Activated CD4-positive, alpha-beta T cell treated with anti-CD3 and anti-CD28 coated beads, Interleukin-2, Interleukin-6, amounts not matched to agents 100 ng/mL and 50 ng/mL, durations not matched to agents 16 hours and 8 hours (primary cell): Measurements from ENCODE around the gene CHMP1A.
"Not testable (repeated sequence)": the region's sequence is repeated elsewhere in the genome, so short reads cannot be mapped to it uniquely, and the experiment has no call there.

Experiments used
- DNase-seq: peaks from one replicate; pipeline ENCODE4 v3.0.0-alpha.2; 2020

CHMP1A gene

DNA sequence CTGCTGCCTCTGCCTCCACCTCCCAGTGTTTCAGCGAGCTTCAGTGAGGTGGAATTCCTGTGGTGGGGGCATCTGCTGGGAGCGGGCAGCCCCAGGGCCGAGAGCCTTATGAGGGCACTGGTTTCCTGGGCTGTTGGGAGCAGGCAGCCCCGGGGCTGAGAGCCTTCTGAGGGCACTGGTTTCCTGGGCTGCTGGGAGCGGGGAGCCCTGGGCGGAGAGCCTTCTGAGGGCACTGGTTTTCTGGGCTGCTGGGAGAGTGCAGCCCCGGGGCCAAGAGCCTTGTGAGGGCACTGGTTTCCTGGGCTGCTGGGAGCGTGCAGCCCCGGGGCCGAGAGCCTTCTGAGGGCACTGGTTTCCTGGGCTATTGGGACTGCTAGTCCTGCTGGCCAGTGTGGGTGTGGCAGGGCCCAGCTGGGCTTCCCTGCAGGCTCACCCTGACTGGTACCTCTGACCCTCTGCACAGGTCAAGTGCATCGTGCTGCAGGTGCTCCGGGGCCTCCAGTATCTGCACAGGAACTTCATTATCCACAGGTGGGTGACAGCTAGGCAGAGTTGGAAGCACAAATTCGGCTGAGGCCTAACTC lies 34.6 kb upstream of the CHMP1A start:
- no peak for DNase-seq

- no peak for DNase-seq
Observed at GRCh38 chr16:89691231-89691985, 33.9 kb upstream of the CHMP1A start.

- DNase-seq = no peak
Observed at GRCh38 chr16:89690392-89690901, 32.9 kb upstream of the CHMP1A start.

DNA sequence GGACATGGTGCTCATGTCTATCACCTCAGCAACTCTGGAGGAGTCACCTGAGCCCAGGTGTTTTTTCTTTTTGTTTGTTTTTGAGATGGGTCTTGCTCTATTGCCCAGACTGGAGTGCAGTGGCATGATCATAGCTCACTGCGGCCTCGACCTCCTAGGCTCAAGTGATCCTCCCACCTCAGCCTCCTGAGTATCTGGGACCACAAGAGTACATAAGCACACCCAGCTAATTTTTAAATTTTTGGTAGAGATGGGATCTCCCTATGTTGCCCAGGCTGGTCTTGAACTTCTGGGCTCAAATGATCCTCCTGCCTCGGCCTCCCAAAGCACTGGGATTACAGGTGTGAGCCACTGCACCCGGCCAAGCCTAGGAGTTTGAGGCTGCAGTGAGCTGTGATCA lies 32.1 kb upstream of the CHMP1A start:
- DNase-seq = not testable (repeated sequence)

GRCh38 chr16:89689142-89689541 lies 31.6 kb upstream of the CHMP1A start:
- no peak for DNase-seq

GRCh38 chr16:89688395-89688794 lies 30.9 kb upstream of the CHMP1A start:
- no peak for DNase-seq

DNA sequence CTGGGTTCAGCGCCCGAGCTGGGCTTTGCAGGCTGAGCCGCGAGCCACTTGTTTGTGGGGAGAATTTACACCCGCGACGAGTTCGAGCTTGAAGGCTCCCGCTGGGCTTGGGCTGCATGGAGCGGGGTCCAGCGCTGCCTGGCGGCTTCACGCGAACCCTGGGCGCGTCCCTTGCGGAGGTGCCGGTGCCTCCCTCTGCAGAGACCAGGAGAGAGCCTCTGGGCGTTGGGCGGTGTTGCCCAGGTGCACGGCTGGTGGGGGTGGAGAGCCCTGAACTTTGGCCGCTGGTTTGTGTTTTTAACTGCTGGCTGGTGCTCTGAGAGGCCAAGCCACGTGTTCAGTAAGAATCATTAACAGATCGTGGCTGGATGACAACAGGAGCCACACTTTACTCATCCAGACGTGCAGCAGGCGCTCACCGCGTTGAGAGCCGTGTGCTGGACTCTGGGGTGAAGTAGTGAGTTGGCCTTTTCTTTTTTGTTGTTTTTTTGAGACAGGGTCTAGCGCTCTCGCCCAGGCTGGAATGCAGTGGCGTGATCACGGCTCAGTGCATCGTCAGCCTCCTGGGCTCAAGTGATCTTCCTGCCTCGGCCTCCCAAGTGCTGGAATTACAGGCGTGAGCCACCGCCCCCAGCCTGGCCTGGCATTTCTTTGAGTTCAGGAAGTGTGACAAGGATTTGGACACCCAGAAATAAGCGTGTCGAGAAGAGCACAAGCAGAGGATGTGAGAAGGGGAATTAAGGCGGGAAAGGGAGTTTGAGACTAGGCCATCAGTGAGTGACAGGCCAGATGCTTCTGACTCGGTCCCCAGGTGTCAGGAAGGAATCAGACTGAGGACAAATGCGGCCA lies 29.8 kb upstream of the CHMP1A start:
- peak; percentile 25 for DNase-seq

DNA sequence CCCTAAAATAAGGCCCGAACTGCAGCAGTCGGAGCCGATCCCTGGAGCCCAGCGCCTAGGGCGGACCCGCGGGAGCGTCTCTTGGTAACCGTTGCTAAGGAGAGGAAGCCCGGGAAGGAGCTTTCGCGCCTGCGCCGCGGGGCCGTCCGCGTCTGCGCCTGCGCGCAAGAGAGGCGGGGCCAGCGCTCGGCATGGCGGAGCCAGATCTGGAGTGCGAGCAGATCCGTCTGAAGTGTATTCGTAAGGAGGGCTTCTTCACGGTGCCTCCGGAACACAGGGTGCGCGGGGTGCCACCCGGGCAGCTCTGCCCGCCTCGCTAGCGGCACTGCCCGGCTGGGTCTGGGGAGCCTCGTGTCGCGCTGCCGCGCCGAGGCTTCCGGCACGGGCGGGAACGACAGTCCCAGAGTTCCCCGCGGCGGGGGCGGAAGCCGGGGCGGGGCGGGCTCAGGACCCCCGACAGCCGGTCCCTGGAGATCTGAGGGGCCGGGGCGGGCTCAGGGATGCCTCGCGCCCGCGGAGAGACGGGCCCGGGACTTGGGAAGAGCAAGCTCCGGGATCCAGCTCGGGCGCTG lies 29.1 kb upstream of the CHMP1A start, which contains the start of gene CDK10:
Gene CDK10 (plus strand): TSS at position 170 of the 572 bp plus-strand sequence. CDS start 22 bp downstream, at position 192.
- peak; percentile 94 for DNase-seq

- no peak for DNase-seq
Observed at GRCh38 chr16:89685916-89686315, 28.4 kb upstream of the CHMP1A start.

DNA sequence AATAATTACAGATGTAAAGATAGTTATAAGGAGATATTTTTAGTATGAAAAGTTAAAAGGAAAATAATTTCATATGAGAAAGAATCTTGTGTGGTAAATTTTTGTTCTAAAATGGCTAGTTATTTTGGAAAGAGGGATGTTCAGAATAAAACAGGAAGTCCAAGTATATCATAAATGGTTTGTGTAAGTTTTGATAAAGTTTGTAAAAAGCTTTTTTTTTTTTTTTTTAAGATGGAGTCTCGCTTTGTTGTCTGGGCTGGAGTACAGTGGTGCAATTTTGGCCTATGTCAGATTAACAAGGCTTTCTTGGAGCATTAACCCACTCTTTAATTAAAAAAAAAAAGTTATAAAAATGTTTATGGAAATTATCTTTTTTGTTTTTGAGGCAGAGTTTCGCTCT lies 20.8 kb upstream of the CHMP1A start:
- no peak for DNase-seq

DNA sequence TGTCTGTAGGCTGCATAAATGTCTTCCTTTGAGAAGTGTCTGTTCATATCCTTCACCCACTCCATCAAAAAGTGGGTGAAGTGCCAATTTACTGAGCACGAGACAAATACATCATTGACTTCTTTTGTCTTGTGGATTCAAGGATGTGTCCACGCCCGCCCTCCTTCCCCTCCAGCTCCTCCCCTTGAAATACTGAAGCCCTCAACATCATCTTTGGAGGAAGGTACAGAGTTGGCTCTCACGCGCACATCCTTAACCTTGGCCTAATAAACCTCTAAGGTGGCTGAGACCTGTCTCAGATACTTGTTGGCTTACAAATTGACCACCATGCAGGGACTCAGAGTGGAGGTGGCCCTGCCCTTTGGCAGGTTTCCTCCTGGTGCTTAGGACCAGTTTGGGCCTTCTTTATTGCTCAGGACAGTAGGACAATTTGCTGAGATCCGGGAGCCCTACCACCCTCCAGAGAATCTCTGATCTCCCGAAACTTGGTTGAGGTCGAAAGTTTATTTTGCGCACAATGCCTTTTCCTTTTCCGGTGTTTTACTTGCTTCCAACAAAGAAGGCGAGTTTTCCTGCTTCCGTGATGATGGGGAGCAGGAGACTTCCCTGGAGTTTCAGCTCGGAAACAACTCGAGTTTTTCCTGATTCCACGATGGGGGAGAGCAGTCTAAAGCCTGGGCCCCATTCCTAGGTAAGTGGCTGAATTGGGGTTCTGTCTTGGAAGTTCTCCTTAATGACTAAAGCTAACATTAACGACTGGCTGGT lies 14.9 kb upstream of the CHMP1A start:
- no peak for DNase-seq

DNA sequence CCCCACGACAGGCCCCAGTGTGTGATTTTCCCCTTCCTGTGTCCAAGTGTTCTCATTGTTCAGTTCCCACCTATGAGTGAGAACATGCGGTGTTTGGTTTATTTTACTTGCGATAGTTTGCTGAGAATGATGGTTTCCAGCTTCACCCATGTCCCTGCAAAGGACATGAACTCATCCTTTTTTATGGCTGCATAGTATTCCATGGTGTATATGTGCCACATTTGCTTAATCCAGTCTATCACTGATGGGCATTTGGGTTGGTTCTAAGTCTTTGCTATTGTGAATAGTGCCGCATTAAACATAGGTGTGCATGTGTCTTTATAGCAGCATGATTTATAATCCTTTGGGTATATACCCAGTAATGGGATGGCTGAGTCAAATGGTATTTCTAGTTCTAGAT lies 14.1 kb upstream of the CHMP1A start:
- DNase-seq = not testable (repeated sequence)

- no peak for DNase-seq
Observed at GRCh38 chr16:89670496-89671431, 13.3 kb upstream of the CHMP1A start.

DNA sequence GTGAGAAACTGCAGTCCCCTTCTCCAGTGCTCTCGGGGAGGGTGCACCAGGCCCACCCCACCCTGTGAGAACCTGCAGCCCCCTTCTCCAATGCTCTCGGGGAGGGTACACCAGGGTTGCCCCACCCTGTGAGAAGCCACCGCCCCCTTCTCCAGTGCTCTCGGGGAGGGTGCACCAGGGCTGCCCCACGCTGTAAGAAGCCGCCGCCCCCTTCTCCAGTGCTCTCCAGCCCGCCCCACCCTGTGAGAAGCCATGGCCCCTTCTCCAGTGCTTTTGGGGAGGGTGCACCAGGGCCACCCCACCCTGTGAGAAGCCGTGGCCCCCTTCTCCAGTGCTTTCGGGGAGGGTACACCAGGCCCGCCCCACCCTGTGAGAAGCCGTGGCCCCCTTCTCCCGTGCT lies 12.2 kb upstream of the CHMP1A start:
- DNase-seq = no peak

- no peak for DNase-seq
Observed at GRCh38 chr16:89668790-89669158, 11.3 kb upstream of the CHMP1A start.

DNA sequence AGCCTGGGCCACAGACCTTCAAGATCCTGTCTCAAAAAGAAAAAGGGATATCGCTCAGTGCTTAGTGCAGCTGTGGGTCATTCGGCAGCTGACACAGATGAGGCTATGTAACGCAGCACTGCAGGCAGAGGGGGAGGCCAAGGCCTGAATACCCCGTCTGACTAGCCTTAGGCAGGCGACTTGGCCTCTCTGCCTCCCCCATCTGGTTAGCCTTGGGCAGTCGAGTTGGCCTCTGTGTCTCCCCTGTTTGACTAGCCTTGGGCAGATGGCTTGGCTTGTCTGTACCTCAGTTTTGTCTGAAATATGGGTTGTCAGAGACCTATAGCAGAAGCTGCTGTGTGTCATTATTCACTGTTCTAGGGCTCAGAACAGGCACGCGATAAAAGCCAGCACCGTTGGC lies 10.1 kb upstream of the CHMP1A start:
- DNase-seq = no peak

DNA sequence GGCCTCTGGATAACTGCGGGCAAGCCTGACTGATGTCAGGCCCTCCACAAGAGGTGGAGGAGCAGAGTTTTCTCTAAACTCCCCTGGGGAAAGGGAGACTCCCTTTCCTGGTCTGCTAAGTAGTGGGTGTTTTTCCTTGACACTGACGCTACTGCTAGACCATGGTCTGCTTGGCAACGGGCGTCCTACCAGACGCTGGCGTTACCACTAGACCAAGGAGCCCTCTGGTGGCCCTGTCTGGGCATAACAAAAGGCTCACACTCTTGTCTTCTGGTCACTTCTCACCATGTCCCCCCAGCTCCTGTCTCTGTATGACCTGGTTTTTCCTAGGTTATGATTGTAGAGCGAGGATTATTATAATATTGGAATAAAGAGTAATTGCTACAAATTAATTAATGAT lies 9.5 kb upstream of the CHMP1A start:
- DNase-seq = peak; percentile 23

GRCh38 chr16:89664238-89664637 lies 6.7 kb upstream of the CHMP1A start:
- DNase-seq = not testable (repeated sequence)

- DNase-seq = no peak
Observed at GRCh38 chr16:89661215-89661614, 3.7 kb upstream of the CHMP1A start.

GRCh38 chr16:89660146-89660545 lies 2.6 kb upstream of the CHMP1A start:
- DNase-seq = no peak

GRCh38 chr16:89658221-89658879 lies 842 bp upstream of the CHMP1A start:
- DNase-seq = peak; percentile 25
